Astrocyte of the cerebellum (primary cell): ENCODE measurements around the gene NDUFS3.
"Not testable (repeated sequence)": the region's sequence is repeated elsewhere in the genome, so short reads cannot be mapped to it uniquely, and the experiment has no call there.

Experiments
- DNase-seq: peaks from one replicate; pipeline ENCODE4 v3.0.0-alpha.2; 2011; ENCODE audit warnings: low read depth
- H3K4me3 ChIP-seq: 2 replicates; pipeline ENCODE4 v1.5.1; 2011; ENCODE audit warnings: mild to moderate bottlenecking, low read depth, low read length, moderate library complexity
- CTCF ChIP-seq: IDR thresholded peaks from 2 replicates; pipeline ENCODE4 v1.5.1; 2012; ENCODE audit warnings: low read length, low read depth, moderate library complexity, mild to moderate bottlenecking; ENCODE audit errors: missing control alignments
- in situ Hi-C: cut with HindIII; loops from 2 replicates; pipeline ENCODE4 v1.10.0; 2017; ENCODE audit warnings: low sequenced_read_pairs

NDUFS3 gene

GRCh38 chr11:47551086-47551485 lies 27.8 kb upstream of the NDUFS3 start:
- in situ Hi-C loops: no loop called here
- TF ChIP-seq CTCF: peak; percentile 58
- H3K4me3 ChIP-seq: peak overlapping the region; percentile 86
- DNase-seq: no peak

GRCh38 chr11:47552056-47552565 lies 26.8 kb upstream of the NDUFS3 start:
- DNase-seq: no peak
- in situ Hi-C loops: no loop called here
- H3K4me3 ChIP-seq: peak overlapping the region; percentile 86
- TF ChIP-seq CTCF: no peak

GRCh38 chr11:47552566-47553405 lies 26.1 kb upstream of the NDUFS3 start, which contains the start of gene CELF1:
CELF1 (minus strand) TSS chr11:47553132; CDS start chr11:47499523, 53,609 bp downstream.
- peak within 1 kb of the TSS; percentile 86 for H3K4me3 ChIP-seq
- peak; percentile 57 for DNase-seq
- peak; percentile 65 for TF ChIP-seq CTCF
- in situ Hi-C loops: no loop called here

GRCh38 chr11:47553406-47553743 lies 25.5 kb upstream of the NDUFS3 start:
- peak overlapping the region; percentile 86 for H3K4me3 ChIP-seq
- TF ChIP-seq CTCF: no peak
- DNase-seq: no peak
- in situ Hi-C loops: no loop called here

- DNase-seq, H3K4me3 ChIP-seq, in situ Hi-C loops: not testable (repeated sequence)
Observed at GRCh38 chr11:47557004-47557403, 21.9 kb upstream of the NDUFS3 start.

GRCh38 chr11:47558695-47559094 lies 20.2 kb upstream of the NDUFS3 start:
- in situ Hi-C loops: no loop called here
- DNase-seq: no peak
- TF ChIP-seq CTCF: no peak
- H3K4me3 ChIP-seq: no peak overlapping the region

GRCh38 chr11:47560426-47560825 lies 18.4 kb upstream of the NDUFS3 start:
- in situ Hi-C loops: no loop called here
- no peak overlapping the region for H3K4me3 ChIP-seq
- no peak for TF ChIP-seq CTCF
- DNase-seq: no peak

- in situ Hi-C loops, DNase-seq, H3K4me3 ChIP-seq: not testable (repeated sequence)
Observed at GRCh38 chr11:47562393-47562792, 16.5 kb upstream of the NDUFS3 start.

- peak overlapping the region; percentile 84 for H3K4me3 ChIP-seq
- DNase-seq, in situ Hi-C loops: not testable (repeated sequence)
Observed at GRCh38 chr11:47564366-47564765, 14.5 kb upstream of the NDUFS3 start.
